ENCODE measurements around the gene ZNF14.
A peak's percentile ranks its signal among the peaks of the same experiment; 100 is the strongest.
"Not testable (repeated sequence)": the region's sequence is repeated elsewhere in the genome, so short reads cannot be mapped to it uniquely, and the experiment has no call there.

The ZNF14 gene

GRCh38 chr19:19686580-19686979, 46.3 kb downstream of the ZNF14 start:
- no peak for DNase-seq

GRCh38 chr19:19686119-19686518, 46.8 kb downstream of the ZNF14 start:
- DNase-seq = not testable (repeated sequence)

- DNase-seq = no peak
Measured at GRCh38 chr19:19679176-19680073, 53.5 kb downstream of the ZNF14 start.

- DNase-seq = no peak
Measured at GRCh38 chr19:19677579-19677978, 55.3 kb downstream of the ZNF14 start.

GRCh38 chr19:19674315-19674714, 58.6 kb downstream of the ZNF14 start:
- no peak for DNase-seq

- DNase-seq = no peak
Measured at GRCh38 chr19:19672816-19673215, 60.1 kb downstream of the ZNF14 start.

- DNase-seq = no peak
Measured at GRCh38 chr19:19670070-19670551, 62.8 kb downstream of the ZNF14 start.

- DNase-seq = peak; percentile 82 to 96 (median 89)
Measured at GRCh38 chr19:19668230-19669012, 64.5 kb downstream of the ZNF14 start, which contains the start of gene ZNF101. Gene ZNF101 (plus strand): TSS chr19:19668839. CDS start chr19:19668964, 125 bp downstream.

- not testable (repeated sequence) for DNase-seq
Measured at GRCh38 chr19:19665420-19665948, 67.4 kb downstream of the ZNF14 start.

- peak; percentile 94 to 98 (median 98) for DNase-seq
Measured at GRCh38 chr19:19663256-19664120, 69.4 kb downstream of the ZNF14 start, which contains the start of gene ATP13A1. Gene ATP13A1 (minus strand): TSS chr19:19663676. CDS start chr19:19663666, 10 bp downstream.

- no peak for DNase-seq
Measured at GRCh38 chr19:19662871-19663255, 70.0 kb downstream of the ZNF14 start.

- no peak for DNase-seq
Measured at GRCh38 chr19:19662344-19662743, 70.6 kb downstream of the ZNF14 start.

GRCh38 chr19:19661675-19662251, 71.1 kb downstream of the ZNF14 start:
- peak in 2 of 4 experiments; percentile 11 to 29 for DNase-seq

GRCh38 chr19:19661141-19661674, 71.7 kb downstream of the ZNF14 start:
- DNase-seq = no peak

All from activated CD4-positive, CD25-positive, alpha-beta regulatory T cell (primary cell).